HL-60 (cell line): Measurements from ENCODE around the gene CEBPE.

ENCODE experiments used
- DNase-seq, 2 experiments: peaks; one replicate each; pipeline ENCODE4 v3.0.0-alpha.2; 2010 to 2020; ENCODE audit warnings: low read depth in 1 of 2, low spot score in 1 of 2
- H3K27ac ChIP-seq: fragments of 250-450 bp; sonication (Bioruptor Pico); replicated peaks from 2 replicates; pipeline ENCODE4 v1.5.1; 2020; ENCODE audit warnings: mild to moderate bottlenecking, moderate library complexity
- H3K27me3 ChIP-seq: fragments of 250-450 bp; sonication (Bioruptor Pico); 2 replicates; pipeline ENCODE4 v1.5.1; 2021; ENCODE audit warnings: mild to moderate bottlenecking, moderate library complexity; ENCODE audit not compliant: insufficient read depth, poor library complexity, severe bottlenecking
- H3K4me3 ChIP-seq: replicated peaks from 2 replicates; pipeline ENCODE4 v1.5.1; 2011; ENCODE audit warnings: mild to moderate bottlenecking, control low read depth, low read length; ENCODE audit not compliant: insufficient read depth
- CTCF ChIP-seq: IDR thresholded peaks from one replicate; pipeline ENCODE4 v1.5.1; 2011; ENCODE audit warnings: low read length, control low read depth, inconsistent platforms; ENCODE audit not compliant: insufficient read depth
- GABPA ChIP-seq: IDR thresholded peaks from 2 replicates; pipeline ENCODE4 v1.6.1; 2012; ENCODE audit warnings: low read depth
- POLR2AphosphoS5 ChIP-seq: IDR thresholded peaks from 2 replicates; pipeline ENCODE4 v1.6.1; 2012; ENCODE audit warnings: low read depth
- REST ChIP-seq: IDR thresholded peaks from 2 replicates; pipeline ENCODE4 v1.6.1; 2012; ENCODE audit warnings: low read depth; ENCODE audit not compliant: insufficient replicate concordance
- SPI1 ChIP-seq: IDR thresholded peaks from 2 replicates; pipeline ENCODE4 v1.6.1; 2012; ENCODE audit warnings: low read depth, mild to moderate bottlenecking, borderline replicate concordance

The CEBPE gene

GRCh38 chr14:23104070-23104590 lies 14.9 kb downstream of the CEBPE start:
- Histone ChIP-seq H3K27ac (no peak overlapping the region), H3K4me3 (no peak overlapping the region), H3K27me3 (no peaks in the 10 kb centered on the region)
- DNase-seq: no peak
- TF ChIP-seq CTCF: no peak

- TF ChIP-seq SPI1 (no peak), CTCF (no peak), GABPA (no peak), POLR2AphosphoS5 (no peak), REST (no peak)
- DNase-seq: no peak
- H3K27me3 ChIP-seq: no peaks in the 10 kb centered on the region
- no peak overlapping the region for H3K27ac ChIP-seq
- no peak overlapping the region for H3K4me3 ChIP-seq
Measured at GRCh38 chr14:23103581-23103980, 15.5 kb downstream of the CEBPE start.

GRCh38 chr14:23102801-23103200 lies 16.3 kb downstream of the CEBPE start:
- no peak overlapping the region for H3K27ac ChIP-seq
- H3K4me3 ChIP-seq: no peak overlapping the region
- H3K27me3 ChIP-seq: no peaks in the 10 kb centered on the region
- TF ChIP-seq GABPA (no peak), CTCF (no peak), REST (no peak), POLR2AphosphoS5 (no peak), SPI1 (no peak)
- no peak for DNase-seq

GRCh38 chr14:23101986-23102625 lies 16.9 kb downstream of the CEBPE start:
- H3K27me3 ChIP-seq: no peaks in the 10 kb centered on the region
- TF ChIP-seq GABPA: no peak
- TF ChIP-seq POLR2AphosphoS5: no peak
- no peak for TF ChIP-seq SPI1
- TF ChIP-seq CTCF: no peak
- TF ChIP-seq REST: no peak
- H3K27ac ChIP-seq: no peak overlapping the region
- DNase-seq: no peak
- H3K4me3 ChIP-seq: no peak overlapping the region
